GM23338 (cell line): ENCODE measurements around the gene ADGRD1. TPM values are rescaled to one million over a fixed set of nuclear protein-coding genes. Genes with fewer than 3 reads are reported as not detected.

ENCODE experiments used
- ATAC-seq: fragments of 200-7000 bp; cut with Tn5 transposase; 3 replicates; pipeline ENCODE4 v1.9.1; 2020
- DNase-seq: peaks from one replicate; pipeline ENCODE4 v3.0.0-alpha.2; 2015; ENCODE audit warnings: low spot score
- H2AFZ ChIP-seq: fragments of 200-600 bp; sonication (generic); 2 replicates; pipeline ENCODE4 v1.8.0; 2016; ENCODE audit warnings: antibody characterized with exemption, mild to moderate bottlenecking, moderate library complexity
- H3F3A ChIP-seq: fragments of 200-600 bp; sonication (generic); replicated peaks from 2 replicates; pipeline ENCODE4 v1.8.0; 2017; ENCODE audit warnings: antibody characterized with exemption, mixed run types, low read depth
- H3K27ac ChIP-seq: fragments of 200-600 bp; sonication (generic); 2 replicates; pipeline ENCODE4 v1.6.1; 2016; ENCODE audit warnings: low read depth
- H3K27me3 ChIP-seq: fragments of 200-600 bp; sonication (generic); 2 replicates; pipeline ENCODE4 v1.8.0; 2016; ENCODE audit warnings: mild to moderate bottlenecking, mixed run types, moderate library complexity; ENCODE audit not compliant: insufficient read depth
- H3K36me3 ChIP-seq: fragments of 200-600 bp; sonication (generic); 2 replicates; pipeline ENCODE4 v1.8.0; 2016; ENCODE audit warnings: mild to moderate bottlenecking; ENCODE audit not compliant: insufficient read depth
- H3K4me1 ChIP-seq: fragments of 200-600 bp; sonication (generic); 2 replicates; pipeline ENCODE4 v1.8.0; 2016; ENCODE audit warnings: mild to moderate bottlenecking, moderate library complexity; ENCODE audit not compliant: insufficient read depth
- H3K4me2 ChIP-seq: fragments of 200-600 bp; sonication (generic); 2 replicates; pipeline ENCODE4 v1.7.1; 2017; ENCODE audit warnings: mixed run types
- H3K4me3 ChIP-seq: fragments of 200-600 bp; sonication (generic); 2 replicates; pipeline ENCODE4 v1.6.1; 2016; ENCODE audit warnings: mixed run types
- H3K79me2 ChIP-seq: fragments of 200-600 bp; sonication (generic); replicated peaks from 2 replicates; pipeline ENCODE4 v1.8.0; 2017; ENCODE audit warnings: mild to moderate bottlenecking; ENCODE audit not compliant: insufficient read depth
- H3K9me2 ChIP-seq: fragments of 200-600 bp; sonication (generic); 2 replicates; pipeline ENCODE4 v1.8.0; 2017; ENCODE audit not compliant: insufficient read depth
- H4K20me1 ChIP-seq: fragments of 200-600 bp; sonication (generic); replicated peaks from 2 replicates; pipeline ENCODE4 v1.8.0; 2017; ENCODE audit warnings: mild to moderate bottlenecking; ENCODE audit not compliant: insufficient read depth
- H3K27ac Mint-ChIP-seq: 2 replicates; pipeline ENCODE4 v1.8.0; 2020; ENCODE audit warnings: inconsistent platforms, mild to moderate bottlenecking, moderate library complexity, mixed read lengths
- H3K27me3 Mint-ChIP-seq: 3 replicates; pipeline ENCODE4 v1.8.0; 2022; ENCODE audit warnings: low read depth, mild to moderate bottlenecking, moderate library complexity, mixed read lengths, inconsistent platforms; ENCODE audit not compliant: insufficient read depth, poor library complexity
- H3K36me3 Mint-ChIP-seq: 3 replicates; pipeline ENCODE4 v1.8.0; 2021; ENCODE audit warnings: low read depth, mild to moderate bottlenecking, inconsistent platforms, moderate library complexity, mixed read lengths
- H3K4me1 Mint-ChIP-seq: 3 replicates; pipeline ENCODE4 v1.8.0; 2020; ENCODE audit warnings: mild to moderate bottlenecking, inconsistent platforms, mixed read lengths
- H3K4me3 Mint-ChIP-seq: 3 replicates; pipeline ENCODE4 v1.8.0; 2021; ENCODE audit warnings: moderate library complexity, mild to moderate bottlenecking, inconsistent platforms, mixed read lengths
- H3K9me3 Mint-ChIP-seq: 3 replicates; pipeline ENCODE4 v1.8.0; 2020; ENCODE audit warnings: moderate library complexity, mild to moderate bottlenecking, inconsistent platforms, mixed read lengths
- ETS1 ChIP-seq: IDR thresholded peaks from 2 replicates; pipeline ENCODE4 v1.6.1; 2016; ENCODE audit warnings: antibody characterized with exemption
- EZH2 ChIP-seq: fragments of 200-600 bp; sonication (generic); IDR thresholded peaks from one replicate; pipeline ENCODE4 v1.8.0; 2017; ENCODE audit warnings: antibody characterized with exemption, mild to moderate bottlenecking, low read depth; ENCODE audit not compliant: unreplicated experiment
- EZH2phosphoT487 ChIP-seq: fragments of 200-600 bp; sonication (generic); IDR thresholded peaks from one replicate; pipeline ENCODE4 v1.8.1; 2018; ENCODE audit warnings: antibody characterized with exemption; ENCODE audit not compliant: unreplicated experiment
- NANOG ChIP-seq: IDR thresholded peaks from 2 replicates; pipeline ENCODE4 v1.6.1; 2016; ENCODE audit warnings: antibody characterized with exemption, borderline replicate concordance
- REST ChIP-seq: IDR thresholded peaks from one replicate; pipeline ENCODE4 v1.6.1; 2018; ENCODE audit warnings: antibody characterized with exemption; ENCODE audit not compliant: unreplicated experiment
- STAT1 ChIP-seq: IDR thresholded peaks from one replicate; pipeline ENCODE4 v1.6.1; 2016; ENCODE audit warnings: antibody characterized with exemption; ENCODE audit not compliant: unreplicated experiment
- ZNF331 ChIP-seq: fragments of 250-450 bp; sonication (Bioruptor Pico); IDR thresholded peaks from 2 replicates; pipeline ENCODE4 v1.5.0; 2020; ENCODE audit warnings: low read depth, mild to moderate bottlenecking, moderate library complexity
- ZNF462 ChIP-seq: fragments of 250-450 bp; sonication (Bioruptor Pico); IDR thresholded peaks from 2 replicates; pipeline ENCODE4 v1.5.0; 2020; ENCODE audit warnings: mild to moderate bottlenecking, moderate library complexity
- polyA plus RNA-seq: library from polyadenylated mRNA; unstranded; fragments of >200 nt; fragmentation: Nextera tagmentation; extraction: Ambion mirVana; gene quantifications from 2 replicates; pipeline ENCODE4 v1.2.1, GENCODE V29; 2016
- total RNA-seq: library from RNA; depleted of rRNA; stranded (reverse); fragments of >200 nt; shearing (Covaris generic); gene quantifications from 2 replicates; pipeline ENCODE4 v1.2.3, GENCODE V29; 2014

ADGRD1 gene
- total and polyA plus RNA-seq, 2 experiments from 2014 or later: 1.4 TPM; not detected in 1

- TF ChIP-seq REST (no peak), STAT1 (no peak), ETS1 (no peak), ZNF331 (no peak)
Observed at GRCh38 chr12:130919086-130919485, 34.6 kb upstream of the ADGRD1 start (continued).

GRCh38 chr12:130920119-130920703 is 33.5 kb upstream of the ADGRD1 start:
- no peaks in the 10 kb centered on the region; the same call in 2 of the 3 replicates for H3K36me3 Mint-ChIP-seq
- no peak overlapping the region for H3K27ac Mint-ChIP-seq
- Histone ChIP-seq H3K4me2 (no peak overlapping the region), H2AFZ (no peak overlapping the region), H3K9me2 (no peaks in the 10 kb centered on the region), H3K27ac (no peak overlapping the region), H3K79me2 (no peaks in the 10 kb centered on the region), H3K4me3 (no peak overlapping the region), H3K4me1 (peaks cover 7% of the 10 kb centered on the region; the same call in 1 of the 2 replicates), H3F3A (0 out of 2 replicates have a peak, but pooled peaks cover 4% of the 10 kb centered on the region), H3K36me3 (no peaks in the 10 kb centered on the region), H3K27me3 (no peaks in the 10 kb centered on the region), H4K20me1 (no peaks in the 10 kb centered on the region)
- ATAC-seq (no peak), DNase-seq (no peak)
- H3K27me3 Mint-ChIP-seq: peaks cover 12% of the 10 kb centered on the region
- H3K4me3 Mint-ChIP-seq: no peak overlapping the region
- H3K4me1 Mint-ChIP-seq: peaks cover 8% of the 10 kb centered on the region; the same call in 2 of the 3 replicates
- no peaks in the 10 kb centered on the region for H3K9me3 Mint-ChIP-seq
- TF ChIP-seq NANOG (no peak), EZH2phosphoT487 (no peak), REST (no peak), EZH2 (no peak), ZNF462 (CRISPR knock-in tag) (no peak), ETS1 (no peak)
